Hippocampal formation (tissue), 2 donors: ENCODE results near the gene PUDP.
A peak's percentile ranks its signal among the peaks of the same experiment; 100 is the strongest.
"Not testable (repeated sequence)": the region's sequence is repeated elsewhere in the genome, so short reads cannot be mapped to it uniquely, and the experiment has no call there.

ENCODE experiments used
- DNase-seq, 2 donors: peaks; one replicate each; lab custom pipeline; 2025; lab: John Stamatoyannopoulos, UW

Gene PUDP

DNA sequence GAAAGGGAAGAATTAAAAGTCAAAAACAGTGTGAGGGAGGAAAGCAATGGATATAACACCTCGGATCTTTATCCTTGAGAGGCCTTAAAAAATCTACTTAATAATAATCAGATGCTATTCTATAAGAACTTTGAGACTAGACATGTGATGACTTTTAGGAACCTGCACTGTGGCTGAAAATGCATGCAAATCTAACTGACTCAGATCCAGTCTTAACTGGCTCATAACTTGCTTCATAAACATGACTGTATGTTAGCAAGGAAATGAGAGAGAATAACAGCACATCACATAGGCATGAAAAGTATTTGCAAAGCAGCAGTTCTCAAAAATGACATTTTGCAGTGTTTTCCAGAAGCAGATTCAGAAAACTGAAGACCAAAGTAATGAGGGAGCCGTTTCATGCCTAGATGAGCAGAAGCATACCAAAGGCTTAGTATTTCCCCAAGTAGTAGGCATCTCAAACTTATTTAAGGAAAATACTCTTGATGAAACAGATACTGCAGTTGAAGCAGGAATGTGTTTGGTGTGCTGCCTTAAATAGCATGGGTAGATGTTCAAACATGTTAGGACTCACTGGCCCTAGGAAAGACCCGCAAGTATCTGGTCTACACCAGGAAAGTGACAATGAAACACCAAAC is 104.0 kb downstream of the PUDP start:
- not testable (repeated sequence) for DNase-seq

DNA sequence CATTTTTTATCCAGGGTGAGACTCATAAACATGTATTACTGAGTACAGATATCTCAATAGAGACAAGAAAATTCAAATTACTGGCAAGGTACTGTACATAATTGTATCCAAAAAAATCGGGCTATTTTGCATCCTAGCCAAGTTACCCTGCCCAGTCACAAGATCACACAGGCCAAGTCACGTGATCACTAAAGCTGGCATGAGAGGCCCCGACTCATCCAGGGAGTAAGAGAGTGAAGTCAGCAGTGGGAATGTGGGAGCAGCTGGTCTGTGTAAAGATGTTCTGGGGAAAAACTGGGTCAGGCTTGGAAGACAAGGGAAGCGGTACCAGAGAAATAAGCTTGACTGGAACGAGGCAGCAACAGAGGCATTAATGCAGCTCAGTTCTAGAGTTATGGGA is 119.7 kb downstream of the PUDP start:
- DNase-seq, result peak in 1 of 2 donors; percentile 2

GRCh38 chrX:7027071-7027470 is 120.9 kb downstream of the PUDP start:
- DNase-seq, result no peak

- not testable (repeated sequence) for DNase-seq
These were observed 121.6 kb downstream of the PUDP start for GRCh38 chrX:7026365-7026764.

DNA sequence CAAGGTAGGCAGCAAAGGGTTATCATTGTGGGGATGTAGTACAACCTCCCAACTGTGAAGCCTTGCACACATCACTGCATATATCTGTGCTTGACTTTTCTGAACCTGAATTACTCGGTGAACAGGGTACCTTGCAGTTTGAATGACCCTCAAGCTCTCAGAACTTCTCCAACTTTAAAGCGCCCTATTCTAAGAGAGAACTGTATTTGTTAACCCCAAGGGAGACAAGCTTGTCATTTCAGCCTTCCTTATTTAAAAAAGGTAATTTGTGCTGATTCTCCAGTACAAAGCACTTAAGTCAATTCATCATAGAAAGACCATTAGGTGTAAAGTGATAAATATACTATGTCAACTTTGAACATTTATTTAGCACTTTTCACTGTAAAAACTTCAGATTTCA is 122.5 kb downstream of the PUDP start:
- DNase-seq, result no peak

- DNase-seq, result no peak
These were observed 123.1 kb downstream of the PUDP start for GRCh38 chrX:7024850-7025249.

DNA sequence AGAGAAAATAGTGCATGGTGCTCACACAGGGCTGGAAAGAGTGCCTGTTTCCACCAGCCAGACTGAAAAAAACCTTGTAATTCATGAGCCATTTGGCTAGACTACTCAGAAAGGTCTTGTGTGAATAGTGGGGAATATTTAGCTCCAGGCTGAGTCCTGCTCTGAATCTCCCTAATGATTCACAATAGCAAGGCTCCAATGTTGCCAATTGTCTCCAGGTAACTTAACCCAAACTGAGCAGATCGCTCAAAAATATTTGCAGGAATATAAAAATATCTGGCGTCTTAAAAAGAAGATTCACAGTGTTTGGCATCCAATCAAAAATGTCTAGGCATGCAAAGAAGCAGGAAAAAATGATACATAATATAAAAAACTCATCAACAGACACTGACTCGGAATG is 125.0 kb downstream of the PUDP start:
- DNase-seq, result not testable (repeated sequence)

GRCh38 chrX:7021991-7022390 is 126.0 kb downstream of the PUDP start:
- DNase-seq, result no peak

DNA sequence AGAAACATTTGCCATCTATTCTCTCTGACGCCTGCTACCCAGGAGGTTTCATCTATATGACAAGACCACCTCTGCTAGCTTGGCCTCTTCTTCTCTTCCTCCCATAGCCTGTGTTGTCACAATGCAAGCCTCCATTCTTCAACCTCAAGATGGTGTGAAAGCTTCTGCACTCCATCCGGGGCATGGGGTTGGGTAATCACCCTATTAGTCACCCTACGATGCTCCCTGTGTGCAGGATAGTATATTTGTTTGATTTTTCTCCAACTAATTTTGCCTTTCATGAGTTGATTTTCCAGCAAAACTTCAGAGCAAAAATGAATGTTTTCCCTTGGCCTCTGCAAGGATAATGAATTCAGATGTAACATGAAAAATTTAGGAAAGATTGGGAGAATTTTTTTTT is 128.4 kb downstream of the PUDP start:
- DNase-seq, result no peak

DNA sequence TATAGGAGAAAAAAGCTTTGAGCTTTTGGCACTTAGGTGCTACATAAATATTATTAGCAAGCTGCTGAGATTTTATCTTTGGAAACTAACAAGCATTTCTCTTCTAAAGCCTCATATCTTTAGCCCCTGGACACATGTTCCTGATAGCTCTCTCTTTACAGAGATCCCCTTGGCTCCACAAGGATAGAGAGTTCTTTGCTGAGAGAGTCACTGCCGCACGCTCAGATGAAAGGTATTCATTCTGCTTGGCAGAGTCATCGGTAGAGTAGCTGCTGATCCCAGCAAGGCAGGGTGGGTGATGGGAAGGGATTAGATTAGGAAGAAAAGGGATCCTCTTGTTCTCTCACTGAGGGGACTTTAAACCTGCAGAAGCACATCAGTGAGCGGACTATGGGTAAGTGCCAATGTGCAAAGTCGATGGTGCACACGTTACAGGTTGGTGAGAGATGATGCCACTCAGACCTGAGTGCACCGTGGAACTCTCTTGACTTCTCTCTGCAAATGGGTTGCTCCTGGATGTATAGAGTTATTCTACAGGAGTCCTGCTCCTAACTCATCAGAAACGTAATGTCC is 135.6 kb downstream of the PUDP start:
- not testable (repeated sequence) for DNase-seq

DNA sequence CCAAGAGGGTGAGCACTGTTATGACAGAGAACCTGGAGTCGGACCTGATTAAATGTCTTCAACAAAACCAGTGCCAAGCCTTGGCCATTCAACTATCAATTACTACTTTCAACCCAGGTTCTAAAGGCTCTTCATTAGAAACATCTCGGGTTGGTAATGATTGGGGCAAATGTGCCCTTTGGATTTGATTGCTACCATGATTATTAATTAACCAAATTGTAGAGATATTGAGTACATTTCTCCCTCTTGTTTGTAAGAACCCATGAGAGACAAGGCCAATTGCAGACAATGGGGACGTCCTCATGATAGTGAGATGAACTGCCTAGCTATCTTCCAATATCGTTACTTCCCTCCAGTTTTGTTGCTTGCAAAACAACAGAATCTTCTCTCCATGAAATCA is 137.1 kb downstream of the PUDP start:
- DNase-seq, result not testable (repeated sequence)

DNA sequence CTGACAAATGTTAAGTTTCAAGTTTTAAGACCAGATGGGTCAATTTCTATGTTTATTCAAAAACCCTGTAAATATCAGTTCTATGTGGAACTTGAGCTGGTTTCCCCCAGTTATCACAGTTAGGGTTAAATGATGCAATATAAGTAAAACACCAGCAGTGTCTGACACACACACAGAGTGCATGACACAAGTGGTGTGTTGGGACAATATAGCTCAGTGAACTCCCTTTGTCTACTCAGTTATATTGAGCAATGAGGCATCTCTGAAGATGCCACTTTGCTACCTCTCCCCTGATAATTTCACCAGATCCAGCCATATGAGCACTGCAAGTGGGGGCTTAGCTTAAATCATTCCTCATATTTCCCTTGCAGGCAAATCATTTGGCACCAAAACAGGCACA is 140.6 kb downstream of the PUDP start:
- not testable (repeated sequence) for DNase-seq
